Measurements from ENCODE around the gene TMEM204. TPM values are rescaled to one million over a fixed set of nuclear protein-coding genes. Genes with fewer than 3 reads are reported as not detected.
A peak's percentile ranks its signal among the peaks of the same experiment; 100 is the strongest.

TMEM204 gene
- total RNA-seq, 2 experiments from 2014 or later, result 42.9 to 43.5 TPM

DNA sequence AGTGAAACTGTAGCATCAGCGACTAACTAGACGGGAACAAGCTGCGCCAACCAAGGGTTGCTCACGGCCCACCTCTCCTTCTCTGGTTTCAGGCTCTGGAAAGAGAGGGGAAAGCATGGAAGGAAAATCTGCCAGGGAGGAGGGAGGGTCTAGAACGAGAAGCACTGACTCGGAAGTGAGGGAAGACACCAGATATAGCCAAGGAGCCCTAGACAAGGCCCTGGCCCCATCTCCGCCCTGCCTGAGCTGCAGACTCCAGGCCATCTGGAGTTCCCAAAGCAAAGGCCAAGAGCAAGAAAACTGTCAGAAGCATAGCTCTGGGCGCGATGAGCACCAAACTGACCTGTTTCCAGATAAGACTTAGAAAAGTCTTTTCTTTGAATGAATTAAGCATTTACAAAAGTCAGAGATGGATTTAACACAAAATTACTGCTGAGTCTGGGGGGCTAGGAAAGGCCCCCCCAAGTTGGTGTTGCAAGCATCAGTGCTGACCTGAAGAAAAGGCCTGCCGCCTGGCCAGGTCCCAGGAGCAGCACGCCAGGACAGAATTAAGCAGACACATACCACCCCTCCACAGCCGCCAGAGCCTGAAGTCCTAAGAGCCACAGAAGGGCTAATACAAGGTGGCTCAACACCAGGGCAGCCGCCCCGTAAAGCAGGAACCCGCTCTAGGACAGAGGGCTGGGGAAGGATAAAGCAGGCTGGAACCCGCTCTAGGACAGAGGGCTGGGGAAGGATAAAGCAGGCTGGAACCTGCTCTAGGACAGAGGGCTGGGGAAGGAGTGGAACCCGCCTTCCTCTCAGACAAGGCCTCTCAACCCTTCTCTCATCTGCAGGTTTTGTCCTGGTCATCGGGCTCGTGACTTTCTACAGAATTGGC, 20.7 kb downstream of the TMEM204 start:
- CTCF ChIA-PET, result no interaction called here
- Mint-ChIP-seq H3K27ac (no peak overlapping the region), H3K36me3 (ENCODE audit: low read depth) (peaks cover 43% of the 10 kb centered on the region)

DNA sequence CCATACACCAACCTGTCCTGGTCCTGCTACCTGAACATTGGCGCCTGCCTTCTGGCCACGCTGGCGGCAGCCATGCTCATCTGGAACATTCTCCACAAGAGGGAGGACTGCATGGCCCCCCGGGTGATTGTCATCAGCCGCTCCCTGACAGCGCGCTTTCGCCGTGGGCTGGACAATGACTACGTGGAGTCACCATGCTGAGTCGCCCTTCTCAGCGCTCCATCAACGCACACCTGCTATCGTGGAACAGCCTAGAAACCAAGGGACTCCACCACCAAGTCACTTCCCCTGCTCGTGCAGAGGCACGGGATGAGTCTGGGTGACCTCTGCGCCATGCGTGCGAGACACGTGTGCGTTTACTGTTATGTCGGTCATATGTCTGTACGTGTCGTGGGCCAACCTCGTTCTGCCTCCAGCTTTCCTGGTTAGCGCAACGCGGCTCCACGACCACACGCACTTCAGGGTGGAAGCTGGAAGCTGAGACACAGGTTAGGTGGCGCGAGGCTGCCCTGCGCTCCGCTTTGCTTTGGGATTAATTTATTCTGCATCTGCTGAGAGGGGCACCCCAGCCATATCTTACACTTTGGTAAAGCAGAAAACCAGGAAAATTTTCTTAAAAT, 21.5 kb downstream of the TMEM204 start:
- Mint-ChIP-seq H3K4me3 (no peak overlapping the region), H3K27me3 (no peaks in the 10 kb centered on the region), H3K4me1 (peaks cover 16% of the 10 kb centered on the region), H3K9me3 (no peaks in the 10 kb centered on the region), H3K27ac (no peak overlapping the region), H3K36me3 (ENCODE audit: low read depth) (peaks cover 45% of the 10 kb centered on the region)
- CTCF ChIA-PET, result no interaction called here
- POLR2A ChIA-PET, result no interaction called here
- DNase-seq, result no peak

More for the DNA sequence above, 20.7 kb downstream of the TMEM204 start:
- Mint-ChIP-seq H3K4me1 (peaks cover 8% of the 10 kb centered on the region), H3K27me3 (no peaks in the 10 kb centered on the region), H3K4me3 (no peak overlapping the region), H3K9me3 (no peaks in the 10 kb centered on the region)
- POLR2A ChIA-PET, result no interaction called here
- no peak for DNase-seq

DNA sequence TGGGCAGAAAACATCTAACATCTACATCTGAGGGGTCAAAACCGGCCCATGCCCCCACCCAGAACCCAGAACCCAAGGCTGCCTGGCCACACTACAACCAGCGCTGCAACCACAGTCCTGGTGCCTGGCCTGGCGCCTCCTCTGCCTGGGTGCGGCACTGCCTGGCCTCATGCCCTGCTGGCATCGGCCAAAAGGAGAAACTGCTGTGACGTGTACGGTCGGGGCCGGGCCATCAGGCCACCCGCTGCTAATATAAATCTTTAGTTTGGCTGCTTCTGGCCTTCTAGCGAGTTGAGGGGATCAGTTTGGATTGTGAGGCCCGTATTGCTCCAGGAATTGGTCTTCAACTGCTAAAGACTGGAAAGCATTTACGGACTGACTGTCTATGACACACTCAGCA, 22.8 kb downstream of the TMEM204 start:
- Mint-ChIP-seq H3K4me3 (no peak overlapping the region), H3K36me3 (ENCODE audit: low read depth) (peaks cover 43% of the 10 kb centered on the region), H3K27ac (no peak overlapping the region), H3K27me3 (no peaks in the 10 kb centered on the region), H3K4me1 (peaks cover 25% of the 10 kb centered on the region), H3K9me3 (no peaks in the 10 kb centered on the region)
- ChIA-PET POLR2A (no interaction called here), CTCF (no interaction called here)
- no peak for DNase-seq

DNA sequence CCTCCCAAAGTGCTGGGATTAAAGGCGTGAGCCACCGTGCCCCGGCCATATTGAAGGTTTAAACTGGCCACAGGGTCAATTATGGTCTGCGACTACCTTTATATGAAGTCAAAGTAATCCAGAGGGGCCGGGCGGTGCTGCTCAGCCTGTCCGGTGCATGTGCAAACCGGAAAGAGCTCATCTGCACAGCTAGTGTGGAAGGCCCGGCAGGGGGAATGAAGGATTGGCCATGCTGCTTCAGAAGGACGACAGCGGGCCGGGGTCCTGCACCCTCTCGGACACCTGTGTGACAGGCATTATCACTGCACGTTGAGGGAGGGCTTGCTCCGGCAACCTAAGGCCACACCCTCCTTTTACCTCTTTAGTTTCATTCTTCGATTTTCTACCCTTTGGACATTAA, 23.6 kb downstream of the TMEM204 start:
- Mint-ChIP-seq H3K4me1 (peaks cover 26% of the 10 kb centered on the region), H3K27ac (no peak overlapping the region), H3K4me3 (no peak overlapping the region), H3K27me3 (no peaks in the 10 kb centered on the region), H3K9me3 (no peaks in the 10 kb centered on the region), H3K36me3 (ENCODE audit: low read depth) (peaks cover 40% of the 10 kb centered on the region)
- ChIA-PET POLR2A (no interaction called here), CTCF (interaction anchor here (0.5 kb wide), 1 partner anchor 83 kb away, joined by 3 read pairs; no protein-coding TSS in a partner anchor)
- no peak for DNase-seq

DNA sequence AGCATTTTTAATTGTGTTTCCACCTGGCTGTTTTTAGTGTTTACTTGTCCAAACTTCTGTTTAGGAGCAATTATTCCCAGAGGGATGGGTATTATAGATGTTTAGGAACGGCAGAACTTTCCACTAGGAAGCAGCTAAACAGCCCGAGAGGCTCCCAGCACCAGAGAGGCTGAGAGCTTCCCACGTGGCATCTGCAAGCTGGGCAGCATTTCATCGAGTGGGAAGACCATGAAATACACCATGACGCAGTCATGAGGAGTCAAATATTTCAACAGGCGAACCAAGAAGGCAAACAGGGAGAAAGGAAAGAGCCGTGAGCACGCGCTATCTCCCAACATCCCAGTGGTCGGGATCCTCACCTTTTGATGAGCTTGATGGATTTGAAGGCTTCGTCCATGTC, 24.1 kb downstream of the TMEM204 start:
- H3K9me3 Mint-ChIP-seq, result no peaks in the 10 kb centered on the region
- H3K4me3 Mint-ChIP-seq, result no peak overlapping the region
- no peaks in the 10 kb centered on the region for H3K27me3 Mint-ChIP-seq
- H3K27ac Mint-ChIP-seq, result peak overlapping the region; percentile 21
- DNase-seq, result no peak
- H3K36me3 Mint-ChIP-seq (ENCODE audit: low read depth), result peaks cover 36% of the 10 kb centered on the region
- peaks cover 26% of the 10 kb centered on the region for H3K4me1 Mint-ChIP-seq
- CTCF ChIA-PET, result interaction anchor here (0.5 kb wide), 1 partner anchor 84 kb away, joined by 3 read pairs; no protein-coding TSS in a partner anchor
- POLR2A ChIA-PET, result no interaction called here

DNA sequence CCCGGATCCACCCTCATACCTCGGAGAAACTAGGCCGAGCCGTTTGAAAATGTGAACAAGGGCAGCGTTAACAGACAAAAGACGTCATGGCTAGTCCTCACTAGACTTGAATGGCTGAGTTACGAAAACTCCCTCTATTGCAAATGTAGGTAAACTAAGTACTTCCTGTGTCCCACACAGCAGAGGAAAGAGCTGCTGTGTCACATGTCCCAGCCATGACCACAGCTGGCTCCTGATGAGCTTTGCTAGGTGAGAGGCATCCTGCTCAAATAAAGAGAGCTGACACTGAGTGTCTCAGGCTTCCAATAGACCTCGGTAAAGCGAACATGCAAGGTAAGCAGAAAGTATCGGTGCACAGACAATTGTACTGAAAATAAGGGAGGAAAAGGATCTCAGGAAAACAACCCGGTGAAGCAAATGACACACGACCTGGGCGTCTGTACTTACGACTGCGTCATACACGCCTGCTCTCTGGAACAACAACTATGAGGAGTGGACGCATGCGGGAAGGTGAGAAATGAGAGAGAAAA, 26.0 kb downstream of the TMEM204 start:
- Mint-ChIP-seq H3K4me3 (no peak overlapping the region), H3K36me3 (ENCODE audit: low read depth) (peaks cover 31% of the 10 kb centered on the region), H3K27me3 (no peaks in the 10 kb centered on the region), H3K4me1 (peaks cover 26% of the 10 kb centered on the region), H3K27ac (peak overlapping the region; percentile 56), H3K9me3 (no peaks in the 10 kb centered on the region)
- ChIA-PET POLR2A (interaction anchor here (0.7 to 1.3 kb wide), 2 partner anchors 54 to 67 kb away, joined by 3 read pairs; no protein-coding TSS in a partner anchor), CTCF (interaction anchor here (0.6 to 1.3 kb wide), 5 partner anchors 11 to 854 kb away, joined by 3 to 4 read pairs (median 3); partner anchors contain the start of gene MAPK8IP3)
- DNase-seq, result peak; percentile 68

DNA sequence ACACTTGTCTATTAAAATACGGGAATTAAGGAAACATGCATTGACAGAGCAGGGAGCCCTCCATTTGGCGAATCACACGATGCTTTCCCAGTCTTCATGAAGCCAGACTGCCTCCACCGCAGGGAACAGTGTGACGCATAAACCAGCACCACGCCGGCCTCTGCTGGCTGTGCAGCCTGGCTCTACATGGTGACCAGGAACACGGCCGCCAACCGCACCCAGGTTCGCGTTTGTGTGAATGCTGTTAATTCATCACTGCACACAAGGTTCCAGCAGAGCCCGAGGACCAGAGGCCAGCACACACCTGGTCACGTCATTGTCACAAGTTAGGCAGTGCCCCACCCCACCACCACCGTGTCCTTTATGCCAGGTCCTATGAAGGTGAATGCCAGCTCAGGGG, 26.7 kb downstream of the TMEM204 start:
- Mint-ChIP-seq H3K36me3 (ENCODE audit: low read depth) (peaks cover 27% of the 10 kb centered on the region), H3K27me3 (no peaks in the 10 kb centered on the region), H3K27ac (peak overlapping the region; percentile 56), H3K4me1 (peaks cover 26% of the 10 kb centered on the region), H3K9me3 (no peaks in the 10 kb centered on the region), H3K4me3 (no peak overlapping the region)
- CTCF ChIA-PET, result interaction anchor here (1.3 kb wide), 1 partner anchor 10 kb away, joined by 3 read pairs; no protein-coding TSS in a partner anchor
- POLR2A ChIA-PET, result no interaction called here
- no peak for DNase-seq

DNA sequence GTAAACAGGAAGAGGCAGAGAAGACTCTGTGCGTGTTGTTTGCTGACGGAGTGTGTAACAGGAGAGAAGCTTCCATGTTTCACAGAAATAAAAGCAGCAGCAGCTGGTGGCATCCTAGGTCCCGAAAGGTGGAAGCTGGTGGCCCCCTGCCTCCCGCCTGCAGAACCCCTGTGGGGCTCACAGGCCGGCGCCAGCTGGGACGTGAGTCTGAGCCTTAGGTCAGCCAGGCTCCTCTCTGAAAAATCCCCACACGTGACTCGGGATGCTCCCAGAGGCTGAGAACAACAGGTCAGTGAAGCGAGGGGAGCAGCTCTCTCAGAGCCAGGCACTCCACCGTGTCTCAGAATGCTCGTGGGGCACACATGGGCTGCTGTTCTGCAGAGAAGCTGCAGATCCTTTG, 27.4 kb downstream of the TMEM204 start:
- no peak overlapping the region for H3K27ac Mint-ChIP-seq
- POLR2A ChIA-PET, result interaction anchor here (1.4 kb wide), 1 partner anchor 27 kb away, joined by 4 read pairs; the partner anchor contains the start of gene TMEM204
- no peak overlapping the region for H3K4me3 Mint-ChIP-seq
- H3K4me1 Mint-ChIP-seq, result peaks cover 26% of the 10 kb centered on the region
- no peaks in the 10 kb centered on the region for H3K9me3 Mint-ChIP-seq
- peaks cover 21% of the 10 kb centered on the region for H3K36me3 Mint-ChIP-seq (ENCODE audit: low read depth)
- no peak for DNase-seq
- no peaks in the 10 kb centered on the region for H3K27me3 Mint-ChIP-seq
- CTCF ChIA-PET, result no interaction called here

DNA sequence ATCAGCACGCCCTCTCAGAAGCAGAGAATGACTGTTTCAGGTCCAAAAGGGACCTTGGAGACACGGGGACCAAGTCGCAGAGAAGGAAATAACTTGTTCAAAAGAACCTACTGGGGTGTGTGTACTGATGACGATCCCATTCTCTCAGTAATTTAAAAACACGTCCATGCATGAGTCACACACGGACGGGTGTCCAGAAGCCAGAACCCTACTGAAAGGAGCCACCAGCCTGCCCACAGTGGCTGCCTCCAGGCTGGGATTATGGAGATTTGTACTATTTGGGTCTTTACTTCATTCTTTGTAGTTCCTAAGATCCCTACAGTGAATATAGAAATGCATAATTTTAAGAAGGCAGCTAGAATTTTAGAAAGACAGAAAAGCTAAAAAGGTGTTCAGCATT, 27.8 kb downstream of the TMEM204 start:
- Mint-ChIP-seq H3K36me3 (ENCODE audit: low read depth) (peaks cover 18% of the 10 kb centered on the region), H3K4me1 (peaks cover 26% of the 10 kb centered on the region), H3K9me3 (no peaks in the 10 kb centered on the region), H3K4me3 (no peak overlapping the region), H3K27ac (no peak overlapping the region), H3K27me3 (no peaks in the 10 kb centered on the region)
- DNase-seq, result no peak
- CTCF ChIA-PET, result no interaction called here
- POLR2A ChIA-PET, result interaction anchor here (1.4 kb wide), 1 partner anchor 28 kb away, joined by 4 read pairs; the partner anchor contains the start of gene TMEM204

DNA sequence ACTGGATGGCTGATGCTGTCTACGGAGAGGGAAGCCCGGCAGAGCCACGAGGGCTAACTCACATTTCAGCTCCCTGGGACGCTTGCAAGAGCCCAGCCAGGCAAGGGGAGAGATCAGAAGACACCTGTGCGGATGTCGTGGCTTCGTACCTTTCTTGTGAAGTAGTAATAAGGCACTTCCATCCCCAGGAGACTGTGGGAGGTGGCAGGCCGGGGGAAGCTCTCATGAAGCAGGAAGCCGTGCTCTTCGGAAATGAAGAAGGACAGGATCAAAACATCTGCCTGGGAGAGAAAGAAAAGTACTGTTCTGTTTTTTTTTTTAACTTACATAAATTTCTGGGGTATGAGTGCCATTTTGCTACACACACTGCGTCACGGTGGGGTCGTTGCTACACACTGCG, 28.4 kb downstream of the TMEM204 start:
- peaks cover 26% of the 10 kb centered on the region for H3K4me1 Mint-ChIP-seq
- no peaks in the 10 kb centered on the region for H3K9me3 Mint-ChIP-seq
- no peak for DNase-seq
- ChIA-PET POLR2A (interaction anchor here (1.4 kb wide), 1 partner anchor 28 kb away, joined by 4 read pairs; the partner anchor contains the start of gene TMEM204), CTCF (no interaction called here)
- H3K4me3 Mint-ChIP-seq, result no peak overlapping the region
- H3K27me3 Mint-ChIP-seq, result no peaks in the 10 kb centered on the region
- H3K27ac Mint-ChIP-seq, result no peak overlapping the region
- peaks cover 14% of the 10 kb centered on the region for H3K36me3 Mint-ChIP-seq (ENCODE audit: low read depth)

DNA sequence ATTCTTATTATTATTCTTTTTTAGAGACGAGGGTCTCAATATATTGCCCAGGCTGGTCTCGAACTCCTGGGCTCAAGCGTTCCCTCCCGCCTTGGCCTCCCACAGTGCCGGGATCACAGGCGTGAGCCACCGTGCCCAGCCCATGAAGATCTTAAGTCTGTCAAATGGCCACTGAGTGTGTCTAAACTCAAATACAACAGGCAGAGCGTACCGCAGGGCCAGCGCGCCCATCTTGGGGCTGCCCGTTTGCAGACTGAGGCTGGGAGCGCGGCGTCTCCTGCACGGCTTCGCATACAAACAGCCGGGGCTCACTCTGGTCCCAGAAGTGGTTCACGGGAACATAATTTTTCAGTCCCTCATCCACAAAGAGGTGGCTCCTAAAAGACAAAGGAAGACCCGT, 30.3 kb downstream of the TMEM204 start:
- Mint-ChIP-seq H3K4me3 (no peak overlapping the region), H3K4me1 (peaks cover 22% of the 10 kb centered on the region), H3K27ac (no peak overlapping the region), H3K36me3 (ENCODE audit: low read depth) (peaks cover 9% of the 10 kb centered on the region), H3K27me3 (no peaks in the 10 kb centered on the region), H3K9me3 (no peaks in the 10 kb centered on the region)
- POLR2A ChIA-PET, result no interaction called here
- CTCF ChIA-PET, result no interaction called here
- no peak for DNase-seq

DNA sequence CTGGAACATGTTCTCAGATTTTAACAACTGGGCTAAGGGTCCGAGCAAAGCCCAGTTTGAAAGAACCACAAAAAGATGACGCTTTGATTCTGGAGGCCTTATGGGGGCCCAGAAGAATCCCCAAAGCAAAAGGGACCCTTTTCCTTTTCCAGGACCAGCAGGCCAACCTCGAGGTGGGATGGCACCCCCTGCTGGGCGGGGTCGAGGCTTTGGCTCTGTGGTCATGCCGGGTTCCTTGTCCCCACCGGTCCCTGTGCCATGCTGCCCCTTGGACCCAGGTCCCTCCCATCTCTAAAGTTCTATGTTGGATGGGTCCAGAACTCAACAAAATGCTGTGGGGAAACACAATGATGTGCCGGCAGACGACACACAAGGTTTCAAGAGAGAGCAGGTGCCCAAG, 30.9 kb downstream of the TMEM204 start:
- Mint-ChIP-seq H3K27ac (no peak overlapping the region), H3K4me3 (no peak overlapping the region), H3K4me1 (peaks cover 16% of the 10 kb centered on the region), H3K9me3 (no peaks in the 10 kb centered on the region), H3K36me3 (ENCODE audit: low read depth) (peaks cover 9% of the 10 kb centered on the region), H3K27me3 (no peaks in the 10 kb centered on the region)
- ChIA-PET CTCF (no interaction called here), POLR2A (no interaction called here)
- DNase-seq, result no peak

DNA sequence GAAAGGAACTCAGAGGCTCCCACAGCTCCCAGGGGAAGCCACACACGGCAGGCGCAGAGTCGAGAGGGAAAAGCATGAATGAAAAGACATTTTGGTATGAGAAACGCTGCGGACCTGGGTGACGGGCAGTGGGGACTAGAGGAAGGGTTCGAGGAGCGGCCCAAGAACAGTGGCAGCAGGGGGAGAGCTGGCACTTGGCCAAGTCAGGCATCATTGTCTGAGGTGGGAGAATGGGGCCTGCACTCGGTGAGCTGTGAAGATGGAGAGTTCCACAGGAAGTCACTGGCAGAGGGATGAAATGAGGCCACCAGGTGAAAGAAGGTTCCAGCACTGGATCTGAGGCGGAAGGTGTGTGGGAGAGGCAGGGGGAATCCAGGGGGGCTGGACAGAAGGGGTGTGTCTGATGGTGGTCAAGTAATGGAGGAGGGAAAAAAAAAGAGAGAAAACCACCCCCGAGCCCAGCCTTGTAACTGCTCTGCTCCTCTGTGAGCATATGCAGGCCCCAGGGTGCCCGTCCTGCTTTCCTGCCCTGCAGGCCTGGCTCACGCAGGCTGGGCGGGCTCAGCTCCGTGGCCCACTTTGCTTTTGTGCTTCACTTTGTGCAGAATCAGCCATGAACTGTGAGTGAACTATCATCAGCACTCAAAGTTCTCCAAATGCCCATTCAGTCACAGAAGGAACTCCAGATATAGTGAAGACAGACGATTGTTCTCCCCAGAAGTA, 31.8 kb downstream of the TMEM204 start:
- no peak overlapping the region for H3K4me3 Mint-ChIP-seq
- CTCF ChIA-PET, result no interaction called here
- H3K27ac Mint-ChIP-seq, result no peak overlapping the region
- H3K9me3 Mint-ChIP-seq, result no peaks in the 10 kb centered on the region
- POLR2A ChIA-PET, result no interaction called here
- no peak for DNase-seq
- peaks cover 14% of the 10 kb centered on the region for H3K4me1 Mint-ChIP-seq
- H3K36me3 Mint-ChIP-seq (ENCODE audit: low read depth), result peaks cover 4% of the 10 kb centered on the region
- H3K27me3 Mint-ChIP-seq, result no peaks in the 10 kb centered on the region

Measured in activated CD4-positive, alpha-beta memory T cell treated with anti-CD3 and anti-CD28 coated beads, Interleukin-2, amount 10 ng/mL, durations not matched to agents 7 days and 5 days (primary cell).